Esophagus muscularis mucosa (tissue), 4 donors: Measurements from ENCODE around the gene AGAP5. TPM values are rescaled to one million over a fixed set of nuclear protein-coding genes. Genes with fewer than 3 reads are reported as not detected.

Experiments used
- DNase-seq: peaks from one replicate; pipeline ENCODE4 v3.0.0-alpha.2; 2017; ENCODE audit errors: extremely low spot score
- H3K27ac ChIP-seq, 4 donors: fragments of 200-600 bp; sonication (generic); replicated peaks in 1 of 4; 1 replicate in 3 of 4; 2 replicates in 1 of 4; pipeline ENCODE4 v1.5.1; 2016 to 2019; ENCODE audit warnings: mild to moderate bottlenecking in 1 of 4
- H3K27me3 ChIP-seq, 4 donors: fragments of 200-600 bp; sonication (generic); one replicate each; pipeline versions ENCODE4 v1.5.1 to v1.6.0; 2016 to 2019
- H3K36me3 ChIP-seq, 4 donors: fragments of 200-600 bp; sonication (generic); one replicate each; pipeline ENCODE4 v1.5.1; 2016 to 2019
- H3K4me1 ChIP-seq, 4 donors: fragments of 200-600 bp; sonication (generic); one replicate each; pipeline ENCODE4 v1.5.1; 2016 to 2019
- H3K4me3 ChIP-seq, 4 donors: fragments of 200-600 bp; sonication (generic); 1 replicate in 2 of 4; 2 replicates in 2 of 4; pipeline ENCODE4 v1.5.1; 2016 to 2019; ENCODE audit warnings: mild to moderate bottlenecking in 4 of 4, moderate library complexity in 1 of 4
- H3K9me3 ChIP-seq, 4 donors: fragments of 200-600 bp; sonication (generic); 1 replicate in 3 of 4; 2 replicates in 1 of 4; pipeline ENCODE4 v1.5.1; 2016 to 2019
- CTCF ChIP-seq, 3 experiments: fragments of 200-600 bp in 2 of 3; fragments of 450-650 bp in 1 of 3; sonication (generic) in 2 of 3; IDR thresholded peaks; one replicate each; pipeline ENCODE4 v1.5.1; 2017 to 2019; ENCODE audit warnings: antibody characterized with exemption in 3 of 3, mild to moderate bottlenecking in 2 of 3, moderate library complexity in 1 of 3
- EP300 ChIP-seq: sonication (generic); formaldehyde crosslinking; IDR thresholded peaks from one replicate; pipeline ENCODE4 v1.6.1; 2017; ENCODE audit warnings: antibody characterized with exemption
- POLR2A ChIP-seq: fragments of 450-650 bp; IDR thresholded peaks from one replicate; pipeline ENCODE4 v1.6.1; 2017; ENCODE audit warnings: antibody characterized with exemption, moderate library complexity, mild to moderate bottlenecking, low read depth
- POLR2AphosphoS5 ChIP-seq, 2 donors: sonication (generic); formaldehyde crosslinking; IDR thresholded peaks; one replicate each; pipeline ENCODE4 v1.6.1; 2017; ENCODE audit warnings: antibody characterized with exemption in 2 of 2
- WGBS: methylation state at CpG from one replicate; pipeline ENCODE4 v1.1.5; 2018; 5-methylcytosine and 5-hydroxymethylcytosine counted together
- intact Hi-C: fragments of 100-400 bp; cut with DNase I; formaldehyde crosslinking; loops from one replicate; pipeline ENCODE4 v1.15.1; 2023
- total RNA-seq, 4 donors: library from RNA; depleted of rRNA; stranded (reverse); fragments of >200 nt; gene quantifications; one replicate each; pipeline versions ENCODE4 v1.1.0 to v1.2.1, GENCODE V29; 2016

The AGAP5 gene
- total RNA-seq, 4 donors from 2014 or later = 2.3 to 6.6 (median 2.8) TPM

- TF ChIP-seq POLR2A (no peak), POLR2AphosphoS5 (IDR thresholded peaks at IDR 0.05) (peak in 1 of 2 donors; percentile 60)
- Histone ChIP-seq H3K9me3 (no peaks in the 10 kb centered on the region), H3K36me3 (peaks cover 0 to 8% (median 0%) of the 10 kb centered on the region in 4 donors), H3K27me3 (no peaks in the 10 kb centered on the region), H3K4me1 (peaks cover 8 to 22% (median 16%) of the 10 kb centered on the region in 4 donors), H3K27ac (peak within 1 kb of the TSS in 3 of 4 donors; percentile 34 to 69 (median 64)), H3K4me3 (no peak within 1 kb of the TSS)
- DNase-seq = no peak
- intact Hi-C loops = no loop called here
- 52% methylated on average over 5 of the region's 5 CpGs for WGBS
These were observed 42.0 kb downstream of the AGAP5 start, which contains the start of gene SYNPO2L for GRCh38 chr10:73655990-73656298. Gene SYNPO2L (minus strand): TSS chr10:73656029. CDS start chr10:73655922, 107 bp downstream.

GRCh38 chr10:73655257-73655989, 42.5 kb downstream of the AGAP5 start:
- TF ChIP-seq POLR2A (peak; percentile 41), CTCF (IDR thresholded peaks at IDR 0.05) (no peak)
- Histone ChIP-seq H3K9me3 (no peaks in the 10 kb centered on the region), H3K4me1 (peaks cover 8 to 26% (median 17%) of the 10 kb centered on the region in 4 donors), H3K27ac (peak overlapping the region in 3 of 4 donors; percentile 34 to 69 (median 64)), H3K27me3 (no peaks in the 10 kb centered on the region), H3K4me3 (no peak overlapping the region), H3K36me3 (peaks cover 0 to 8% (median 0%) of the 10 kb centered on the region in 4 donors)
- intact Hi-C loops = no loop called here
- WGBS = 87% methylated on average over 11 of the region's 12 CpGs
- no peak for DNase-seq

- 65% methylated on average over 3 of the region's 3 CpGs for WGBS
- TF ChIP-seq POLR2AphosphoS5 (IDR thresholded peaks at IDR 0.05) (no peak), EP300 (no peak), CTCF (IDR thresholded peaks at IDR 0.05) (no peak), POLR2A (no peak)
- peaks cover 9 to 29% (median 19%) of the 10 kb centered on the region in 4 donors for H3K4me1 ChIP-seq
These were observed 44.2 kb downstream of the AGAP5 start for GRCh38 chr10:73653701-73654100.

GRCh38 chr10:73653195-73653594, 44.7 kb downstream of the AGAP5 start:
- Histone ChIP-seq H3K36me3 (peaks cover 0 to 8% (median 0%) of the 10 kb centered on the region in 4 donors), H3K27ac (no peak overlapping the region), H3K9me3 (no peaks in the 10 kb centered on the region), H3K4me1 (peaks cover 12 to 34% (median 24%) of the 10 kb centered on the region in 4 donors), H3K4me3 (no peak overlapping the region), H3K27me3 (no peaks in the 10 kb centered on the region)
- no peak for TF ChIP-seq POLR2AphosphoS5 (IDR thresholded peaks at IDR 0.05)
- TF ChIP-seq POLR2A = no peak
- TF ChIP-seq EP300 = no peak
- TF ChIP-seq CTCF (IDR thresholded peaks at IDR 0.05) = no peak
- intact Hi-C loops = no loop called here
- WGBS = 89% methylated on average over 3 of the region's 11 CpGs
- DNase-seq = no peak

More at GRCh38 chr10:73653701-73654100, 44.2 kb downstream of the AGAP5 start:
- no peak for DNase-seq
- Histone ChIP-seq H3K36me3 (peaks cover 0 to 8% (median 0%) of the 10 kb centered on the region in 4 donors), H3K4me3 (no peak overlapping the region), H3K27me3 (no peaks in the 10 kb centered on the region), H3K9me3 (no peaks in the 10 kb centered on the region), H3K27ac (no peak overlapping the region)
- intact Hi-C loops = no loop called here

GRCh38 chr10:73650537-73651331, 47.2 kb downstream of the AGAP5 start:
- WGBS = 62% methylated on average over 5 of the region's 5 CpGs
- intact Hi-C loops = no loop called here
- Histone ChIP-seq H3K27me3 (no peaks in the 10 kb centered on the region), H3K36me3 (peaks cover 0 to 8% (median 0%) of the 10 kb centered on the region in 4 donors), H3K9me3 (no peaks in the 10 kb centered on the region), H3K4me3 (no peak overlapping the region), H3K4me1 (peaks cover 21 to 42% (median 30%) of the 10 kb centered on the region in 4 donors), H3K27ac (no peak overlapping the region)
- no peak for DNase-seq
- TF ChIP-seq POLR2AphosphoS5 (IDR thresholded peaks at IDR 0.05) = no peak
- TF ChIP-seq EP300 = no peak
- TF ChIP-seq CTCF (IDR thresholded peaks at IDR 0.05) = no peak
- no peak for TF ChIP-seq POLR2A
